GM21717 (cell line): ENCODE measurements around the gene NR4A1.

Source experiments
- ATAC-seq: cut with Tn5 transposase; IDR thresholded peaks from one replicate; pipeline ENCODE4 v1.9.1; 2021; ENCODE audit warnings: mild to moderate bottlenecking, moderate library complexity; ENCODE audit not compliant: unreplicated experiment

NR4A1 gene

DNA sequence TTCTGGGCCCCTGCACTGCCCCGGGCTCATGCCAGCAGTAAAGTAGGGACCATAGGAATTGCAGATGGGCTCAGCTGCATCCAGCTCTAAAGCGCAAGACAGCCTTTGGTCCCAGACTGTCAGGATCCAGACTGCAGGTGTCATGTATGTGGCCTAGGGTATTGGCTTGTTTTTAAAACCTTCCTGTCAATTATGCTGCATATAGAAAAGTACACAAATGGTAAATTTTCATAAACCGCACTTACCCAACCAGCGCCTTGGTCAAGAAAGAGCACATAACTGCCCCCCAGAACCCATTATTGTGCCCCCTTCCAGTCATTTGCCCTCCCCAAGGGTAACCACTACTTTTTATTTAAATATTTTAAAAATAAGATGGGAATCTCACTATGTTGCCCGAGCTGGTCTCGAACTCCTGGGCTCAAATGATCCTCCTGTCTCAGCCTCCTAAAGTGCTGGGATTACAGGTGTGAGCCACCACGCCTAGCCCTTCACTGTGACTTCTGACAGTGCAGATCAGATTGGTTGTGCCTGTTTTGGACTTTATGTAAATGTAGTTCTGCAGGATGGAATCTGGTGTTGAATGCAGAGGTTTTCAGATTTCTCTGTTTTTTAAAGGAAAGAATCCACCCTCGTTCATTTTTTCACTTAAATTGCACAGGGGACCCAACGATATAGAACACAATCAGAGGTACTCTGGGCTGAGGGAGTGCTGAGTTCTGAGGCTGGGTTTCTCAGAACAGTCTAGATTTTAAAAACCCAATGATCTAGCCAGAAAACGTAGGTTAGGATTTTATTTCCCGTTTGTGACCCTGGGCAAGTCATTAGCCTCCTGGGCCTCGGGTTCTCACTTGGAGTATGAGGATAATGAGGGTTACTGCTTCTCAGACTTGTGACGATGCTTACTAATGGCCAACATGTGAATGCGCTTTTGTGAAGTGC, 6.7 kb downstream of the NR4A1 start:
- ATAC-seq, result no peak

DNA sequence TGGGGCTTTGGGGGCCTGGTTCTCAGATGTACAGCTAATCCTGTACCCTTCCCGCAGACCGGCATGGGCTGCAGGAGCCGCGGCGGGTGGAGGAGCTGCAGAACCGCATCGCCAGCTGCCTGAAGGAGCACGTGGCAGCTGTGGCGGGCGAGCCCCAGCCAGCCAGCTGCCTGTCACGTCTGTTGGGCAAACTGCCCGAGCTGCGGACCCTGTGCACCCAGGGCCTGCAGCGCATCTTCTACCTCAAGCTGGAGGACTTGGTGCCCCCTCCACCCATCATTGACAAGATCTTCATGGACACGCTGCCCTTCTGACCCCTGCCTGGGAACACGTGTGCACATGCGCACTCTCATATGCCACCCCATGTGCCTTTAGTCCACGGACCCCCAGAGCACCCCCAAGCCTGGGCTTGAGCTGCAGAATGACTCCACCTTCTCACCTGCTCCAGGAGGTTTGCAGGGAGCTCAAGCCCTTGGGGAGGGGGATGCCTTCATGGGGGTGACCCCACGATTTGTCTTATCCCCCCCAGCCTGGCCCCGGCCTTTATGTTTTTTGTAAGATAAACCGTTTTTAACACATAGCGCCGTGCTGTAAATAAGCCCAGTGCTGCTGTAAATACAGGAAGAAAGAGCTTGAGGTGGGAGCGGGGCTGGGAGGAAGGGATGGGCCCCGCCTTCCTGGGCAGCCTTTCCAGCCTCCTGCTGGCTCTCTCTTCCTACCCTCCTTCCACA, 7.6 kb downstream of the NR4A1 start:
- no peak for ATAC-seq

DNA sequence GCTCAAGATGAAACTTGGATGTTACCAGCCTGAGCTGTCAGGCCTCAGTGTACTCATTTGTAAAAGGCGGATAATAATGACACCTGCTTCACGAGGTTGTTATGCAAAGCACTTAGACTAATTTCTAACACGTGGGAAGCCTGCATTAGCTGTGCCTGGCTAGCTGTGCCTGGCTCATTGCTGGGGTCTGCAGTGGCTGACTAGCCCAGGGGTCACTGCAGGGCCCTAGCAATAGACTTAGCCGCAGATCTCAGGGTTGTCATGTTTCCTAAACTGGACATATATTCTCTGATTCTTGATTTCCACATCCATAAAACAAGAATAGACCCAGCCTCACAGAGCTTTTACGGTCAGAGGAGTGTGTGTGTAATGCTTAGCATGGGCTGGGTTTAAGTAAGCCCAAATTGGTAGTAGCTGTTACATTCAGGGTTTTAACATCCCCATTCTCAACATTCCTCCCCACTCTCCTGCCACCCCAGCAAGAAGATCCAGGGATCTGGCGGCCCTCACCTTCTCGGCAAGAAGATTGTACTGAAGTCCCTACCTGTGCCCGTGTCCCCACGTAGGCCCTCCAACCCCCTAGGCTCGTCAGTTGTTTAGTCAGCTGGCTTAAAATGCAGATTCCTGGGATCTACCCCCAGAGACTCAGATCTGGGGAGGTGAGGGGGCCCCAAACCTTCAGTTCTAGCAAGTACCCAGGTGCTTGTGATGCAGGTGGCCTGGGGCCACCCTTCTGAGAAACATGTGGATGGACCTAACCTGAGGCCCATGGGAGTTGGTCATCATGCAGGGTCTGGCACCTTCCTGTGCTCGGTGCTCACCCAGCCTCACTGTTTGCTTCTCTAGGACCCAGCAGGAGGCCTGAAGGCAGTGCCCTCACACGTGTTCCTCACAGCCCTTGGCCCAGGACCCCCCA, 8.6 kb downstream of the NR4A1 start:
- no peak for ATAC-seq

DNA sequence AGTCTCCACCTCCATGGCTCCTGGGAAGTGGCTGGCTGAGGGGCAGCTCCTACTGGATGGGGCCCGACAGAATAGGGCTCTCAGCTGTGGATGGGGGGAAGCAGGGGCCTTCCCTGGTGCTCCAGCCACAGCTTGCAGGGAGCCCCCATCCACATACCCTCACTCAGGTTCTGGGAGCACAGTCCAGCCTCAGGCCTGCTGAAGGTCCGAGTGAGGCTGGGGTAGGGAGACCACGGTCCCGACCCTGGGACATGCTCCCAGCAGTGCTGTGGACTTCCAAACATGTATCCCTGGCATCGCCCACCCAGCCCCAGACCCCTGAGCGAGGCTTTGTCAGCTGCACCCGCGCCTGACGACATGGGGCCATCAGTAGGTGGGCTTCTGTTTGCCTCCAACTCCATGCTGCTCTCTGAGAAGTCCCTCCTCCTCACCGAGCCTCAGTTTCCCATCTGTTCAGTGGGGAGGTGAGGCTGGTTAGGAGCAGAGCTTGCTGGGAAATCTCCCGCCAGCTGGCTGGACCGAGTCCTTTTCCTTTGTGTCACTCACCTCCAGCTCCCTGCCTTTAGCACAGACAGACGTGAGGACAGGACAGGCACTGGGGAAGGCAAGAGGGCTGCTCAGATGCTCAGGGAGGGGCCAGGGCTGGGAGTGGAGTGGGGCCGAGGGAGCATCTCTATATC, 9.4 kb downstream of the NR4A1 start:
- no peak for ATAC-seq

DNA sequence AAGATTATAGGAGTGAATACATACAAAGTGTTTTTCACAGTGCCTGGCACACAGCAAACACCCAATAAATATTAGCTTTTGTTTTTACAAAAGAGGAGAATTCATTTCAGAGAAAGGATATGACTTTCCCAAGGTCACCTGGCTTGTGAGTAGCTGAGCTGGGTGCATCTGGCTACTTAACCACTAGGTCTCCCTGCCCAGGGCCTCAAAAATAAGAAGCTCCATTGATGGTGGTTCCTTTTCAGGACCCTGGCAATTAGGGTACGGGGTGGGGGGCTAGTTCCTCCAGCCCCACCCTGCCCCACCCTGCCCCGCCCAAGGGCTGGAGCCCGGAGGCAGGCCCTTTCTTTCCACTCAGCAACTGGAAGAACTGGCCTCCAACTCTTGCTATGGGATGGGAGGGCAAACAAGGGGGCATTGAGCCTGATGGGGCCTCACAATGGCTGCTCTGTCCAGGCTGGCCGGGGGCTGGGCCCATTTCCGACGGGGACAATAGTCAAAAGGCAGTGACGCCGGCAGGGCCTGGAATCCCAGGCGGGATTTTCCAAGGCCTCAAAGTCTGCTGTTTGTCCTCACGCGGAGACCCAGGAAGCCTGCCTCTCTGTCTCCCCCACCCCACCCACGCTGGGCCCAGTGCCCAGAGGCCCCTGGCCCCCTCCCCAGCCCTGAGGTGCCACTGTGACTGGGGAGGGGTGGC, 10.4 kb downstream of the NR4A1 start:
- ATAC-seq, result no peak

- no peak for ATAC-seq
These were observed 11.2 kb downstream of the NR4A1 start for GRCh38 chr12:52062167-52063081.

GRCh38 chr12:52063082-52063924, 12.1 kb downstream of the NR4A1 start:
- ATAC-seq, result no peak

DNA sequence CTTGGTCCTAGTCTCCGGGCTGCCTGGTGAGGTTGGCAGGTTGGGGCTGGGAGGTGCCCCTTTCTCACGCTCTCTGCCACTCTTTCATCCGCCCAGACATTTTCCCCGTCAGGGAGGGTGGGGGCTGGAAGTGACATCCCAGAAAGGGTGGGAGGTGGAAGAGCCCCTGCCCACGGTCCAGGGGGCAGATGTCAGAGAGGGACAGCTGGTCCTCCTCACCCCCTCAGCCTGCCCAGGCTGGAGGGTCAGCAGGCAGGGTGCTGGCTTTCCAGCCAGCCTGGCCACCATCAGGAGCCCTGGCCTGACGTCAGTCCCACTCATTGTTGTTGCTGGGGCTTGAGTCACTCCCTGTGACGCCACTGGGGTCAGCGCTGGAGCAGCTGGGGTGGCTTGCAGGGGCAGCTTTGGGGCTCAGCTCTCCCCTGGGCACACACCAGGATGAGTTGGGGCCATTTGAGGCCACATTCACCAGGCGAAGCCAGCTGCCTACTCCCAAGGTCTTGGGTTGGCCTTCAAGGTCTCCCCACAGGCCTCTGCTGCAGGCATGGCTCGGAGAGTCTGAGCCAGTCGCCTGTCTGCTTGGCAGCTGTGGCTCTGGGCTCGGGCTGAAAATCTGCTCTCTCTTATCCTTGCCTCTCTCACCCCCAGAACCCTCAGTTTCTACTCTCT, 12.9 kb downstream of the NR4A1 start:
- ATAC-seq, result no peak

DNA sequence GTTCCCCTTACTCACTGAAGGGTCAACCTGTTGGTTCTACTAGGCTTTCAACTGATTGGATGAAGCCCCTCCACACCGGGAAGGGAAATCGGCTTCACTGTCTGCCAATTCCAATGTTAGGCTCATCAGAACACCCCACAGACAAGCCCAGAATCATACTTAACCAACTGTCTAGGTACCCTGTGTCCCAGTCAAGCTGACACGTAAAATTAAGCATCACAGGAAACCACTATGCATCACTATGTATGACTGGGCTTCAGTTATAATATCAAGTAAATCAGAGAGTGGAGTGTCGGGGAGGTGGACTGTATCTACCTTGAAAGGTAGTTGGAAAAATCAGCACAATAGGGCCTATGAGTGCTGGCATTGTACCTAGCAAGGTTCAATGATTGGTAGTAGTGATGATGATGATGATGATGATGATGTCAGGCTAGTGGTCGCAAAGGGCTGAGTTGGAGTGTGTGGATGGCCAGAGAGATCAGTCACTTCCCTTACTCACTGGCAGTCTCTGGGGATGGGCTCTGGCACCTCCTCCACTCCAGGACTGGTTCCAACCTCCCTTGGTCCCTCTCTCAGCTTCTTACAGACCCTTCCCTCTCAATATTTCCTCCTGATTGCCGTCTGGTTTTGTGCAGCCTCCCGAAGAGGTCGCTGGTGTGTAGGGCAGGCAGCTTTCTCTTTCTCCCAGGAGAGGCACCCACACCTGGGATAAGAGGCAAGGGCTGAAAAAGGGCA, 15.3 kb downstream of the NR4A1 start:
- no peak for ATAC-seq

GRCh38 chr12:52067081-52067374, 15.8 kb downstream of the NR4A1 start:
- no peak for ATAC-seq

DNA sequence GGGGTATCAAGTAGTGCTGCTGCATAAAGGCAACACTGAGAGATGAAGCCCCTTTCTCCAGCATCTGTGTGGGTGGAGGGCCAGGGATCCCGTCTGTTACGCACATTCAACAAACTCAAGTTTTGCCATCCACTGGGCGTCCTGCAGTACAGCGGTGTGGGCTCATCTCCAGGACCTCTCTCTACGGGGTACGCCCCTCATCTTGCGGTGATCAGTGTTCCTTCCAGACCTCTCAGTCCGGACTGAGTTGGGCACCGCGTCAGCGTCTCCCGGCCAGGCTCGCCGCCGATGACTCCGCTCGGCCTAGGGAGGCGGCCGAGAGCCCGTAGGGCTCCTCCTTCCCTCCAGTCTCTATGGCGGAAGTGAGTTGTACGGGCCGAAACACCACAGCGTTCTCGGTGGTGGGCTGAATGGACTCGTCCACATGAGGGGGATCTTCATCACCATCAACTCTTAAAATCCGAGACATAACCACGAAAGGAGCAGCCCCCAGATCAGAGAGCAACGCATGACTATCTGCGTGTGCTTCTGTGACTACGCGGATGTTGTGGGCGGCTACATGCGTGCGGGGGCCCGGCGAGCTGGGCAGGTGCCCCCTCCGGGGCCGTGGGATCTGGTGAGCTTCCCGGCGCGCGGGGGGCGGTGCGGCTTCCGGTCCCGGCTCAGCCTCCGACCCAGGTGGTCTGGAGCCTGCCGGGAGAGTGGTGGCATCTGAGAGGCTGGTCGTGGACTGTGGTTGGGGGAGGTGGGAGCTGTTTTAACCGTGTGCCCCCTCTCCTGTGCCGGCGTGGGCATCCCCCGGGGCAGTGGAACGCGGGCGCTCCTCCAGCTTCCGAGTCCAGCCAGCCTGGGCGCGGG, 18.3 kb downstream of the NR4A1 start, which contains the start of gene ATG101:
Gene ATG101, plus strand, starts transcription at position 652 of the 858 bp plus-strand sequence. CDS start 3,673 bp downstream, outside the sequence.
- ATAC-seq, result peak; percentile 94

- ATAC-seq, result no peak
These were observed 19.1 kb downstream of the NR4A1 start for GRCh38 chr12:52070185-52070925.

DNA sequence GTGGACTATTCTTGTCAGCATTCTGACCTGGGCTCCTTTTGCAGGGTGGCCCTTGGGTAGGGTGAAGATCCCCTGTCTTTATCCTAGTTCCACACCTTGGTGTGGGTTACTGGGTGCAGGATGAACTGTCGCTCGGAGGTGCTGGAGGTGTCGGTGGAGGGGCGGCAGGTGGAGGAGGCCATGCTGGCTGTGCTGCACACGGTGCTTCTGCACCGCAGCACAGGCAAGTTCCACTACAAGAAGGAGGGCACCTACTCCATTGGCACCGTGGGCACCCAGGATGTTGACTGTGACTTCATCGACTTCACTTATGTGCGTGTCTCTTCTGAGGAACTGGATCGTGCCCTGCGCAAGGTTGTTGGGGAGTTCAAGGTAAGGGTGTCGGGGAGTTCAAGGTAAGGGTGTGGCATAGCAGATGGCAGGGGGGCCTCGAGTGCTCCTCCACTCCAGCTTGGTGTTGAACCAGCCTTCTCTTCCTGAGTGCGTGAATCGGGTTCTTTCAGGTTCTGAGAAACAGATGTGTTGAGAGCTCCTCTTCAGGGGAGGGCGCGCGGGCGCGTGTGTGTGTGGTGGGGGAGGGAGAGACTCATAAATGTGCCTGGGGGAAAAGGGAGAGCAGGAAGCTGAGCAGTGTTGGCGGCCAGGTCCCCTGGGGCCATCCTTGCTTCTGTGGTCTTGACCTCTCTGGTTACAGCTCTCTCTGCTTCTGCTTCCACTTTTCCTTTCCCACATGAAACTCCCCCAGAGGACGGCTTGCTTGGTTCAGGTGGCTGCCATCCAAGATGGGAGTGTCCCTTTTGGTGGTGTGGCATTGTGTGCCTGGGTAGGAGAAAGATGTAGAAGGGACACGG, 22.5 kb downstream of the NR4A1 start:
- no peak for ATAC-seq
